ENCODE measurements around the gene NUDT16.

The NUDT16 gene

DNA sequence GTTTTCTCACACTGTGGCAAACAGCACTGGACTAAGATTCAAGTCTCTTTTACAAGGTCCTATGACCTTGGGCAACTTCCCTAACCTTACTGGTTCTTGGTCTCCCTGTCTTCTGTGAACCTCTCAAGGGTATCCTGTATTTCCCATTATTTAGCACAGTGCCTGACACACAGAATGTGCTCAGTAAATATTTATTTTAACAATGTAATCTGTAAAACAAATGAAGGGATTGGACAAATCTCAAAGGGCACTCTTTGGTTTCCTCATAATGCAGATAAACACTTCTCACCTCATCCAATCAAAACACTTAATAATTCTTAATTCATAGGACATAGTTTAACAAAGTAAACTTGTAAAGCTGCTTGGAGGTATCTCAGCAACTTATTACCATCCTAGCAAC, 12.8 kb downstream of the NUDT16 start:
- H3K9me3 ChIP-seq, result no peaks in the 10 kb centered on the region
- DNase-seq, result no peak
- H3K27ac ChIP-seq, result no peak overlapping the region
- intact Hi-C loops (cut with DNase I; ENCODE audit: low total_unique reads), result no loop called here
- no peaks in the 10 kb centered on the region for H3K27me3 ChIP-seq
- no peak overlapping the region for H3K4me3 ChIP-seq
- no peaks in the 10 kb centered on the region for H3K4me1 ChIP-seq
- TF ChIP-seq, protein P1, sequence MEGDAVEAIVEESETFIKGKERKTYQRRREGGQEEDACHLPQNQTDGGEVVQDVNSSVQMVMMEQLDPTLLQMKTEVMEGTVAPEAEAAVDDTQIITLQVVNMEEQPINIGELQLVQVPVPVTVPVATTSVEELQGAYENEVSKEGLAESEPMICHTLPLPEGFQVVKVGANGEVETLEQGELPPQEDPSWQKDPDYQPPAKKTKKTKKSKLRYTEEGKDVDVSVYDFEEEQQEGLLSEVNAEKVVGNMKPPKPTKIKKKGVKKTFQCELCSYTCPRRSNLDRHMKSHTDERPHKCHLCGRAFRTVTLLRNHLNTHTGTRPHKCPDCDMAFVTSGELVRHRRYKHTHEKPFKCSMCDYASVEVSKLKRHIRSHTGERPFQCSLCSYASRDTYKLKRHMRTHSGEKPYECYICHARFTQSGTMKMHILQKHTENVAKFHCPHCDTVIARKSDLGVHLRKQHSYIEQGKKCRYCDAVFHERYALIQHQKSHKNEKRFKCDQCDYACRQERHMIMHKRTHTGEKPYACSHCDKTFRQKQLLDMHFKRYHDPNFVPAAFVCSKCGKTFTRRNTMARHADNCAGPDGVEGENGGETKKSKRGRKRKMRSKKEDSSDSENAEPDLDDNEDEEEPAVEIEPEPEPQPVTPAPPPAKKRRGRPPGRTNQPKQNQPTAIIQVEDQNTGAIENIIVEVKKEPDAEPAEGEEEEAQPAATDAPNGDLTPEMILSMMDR (IDR thresholded peaks at IDR 0.05), result no peak
- H3K36me3 ChIP-seq, result no peaks in the 10 kb centered on the region

DNA sequence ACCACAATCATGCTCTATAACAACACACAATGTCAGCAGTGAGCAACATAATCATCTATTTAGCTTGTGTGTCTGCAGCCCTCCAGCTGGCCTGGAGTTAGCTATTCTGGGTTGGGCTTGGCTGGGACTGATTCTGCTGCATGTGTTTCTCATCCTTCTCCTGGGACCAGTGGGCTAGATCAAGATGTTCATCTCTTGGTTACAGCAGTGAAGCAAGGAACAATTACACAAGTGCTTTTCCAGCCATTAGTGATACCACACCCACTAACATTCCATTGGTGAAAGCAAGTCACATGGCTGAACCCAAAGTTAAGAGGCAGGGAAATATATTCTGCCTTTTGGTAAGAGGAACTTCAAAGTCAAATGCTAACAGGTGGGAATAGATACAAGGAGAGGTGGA, 14.6 kb downstream of the NUDT16 start:
- peak in 1 of 2 donors; percentile 51 for DNase-seq
- TF ChIP-seq, protein P1 (IDR thresholded peaks at IDR 0.05), result no peak
- intact Hi-C loops (cut with DNase I; ENCODE audit: low total_unique reads), result no loop called here
- no peak overlapping the region for H3K4me3 ChIP-seq
- H3K9me3 ChIP-seq, result no peaks in the 10 kb centered on the region
- H3K4me1 ChIP-seq, result no peaks in the 10 kb centered on the region
- no peaks in the 10 kb centered on the region for H3K27me3 ChIP-seq
- no peak overlapping the region for H3K27ac ChIP-seq
- no peaks in the 10 kb centered on the region for H3K36me3 ChIP-seq

DNA sequence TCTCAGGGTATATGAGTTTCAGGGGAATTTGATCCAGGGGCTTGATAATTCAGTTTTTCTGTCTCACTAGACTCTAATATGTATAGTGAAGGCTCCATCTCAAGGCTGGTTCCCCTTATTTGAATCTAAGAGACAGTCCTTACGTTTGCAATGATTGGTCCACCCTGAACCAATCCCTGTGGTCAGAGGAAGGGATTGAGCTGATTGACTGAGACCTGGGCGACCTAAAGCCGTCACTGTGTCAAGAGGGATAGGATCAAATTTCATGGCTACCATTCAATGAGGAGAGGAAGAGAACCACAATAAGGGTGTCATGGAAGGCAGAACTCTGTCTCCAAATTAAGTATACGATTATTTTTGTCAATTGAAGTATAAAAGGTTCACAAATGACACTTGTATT, 16.3 kb downstream of the NUDT16 start:
- Histone ChIP-seq H3K27ac (no peak overlapping the region), H3K9me3 (no peaks in the 10 kb centered on the region), H3K36me3 (no peaks in the 10 kb centered on the region), H3K4me1 (peaks cover 0 to 10% (median 5%) of the 10 kb centered on the region in 4 donors), H3K4me3 (no peak overlapping the region), H3K27me3 (no peaks in the 10 kb centered on the region)
- intact Hi-C loops (cut with DNase I; ENCODE audit: low total_unique reads), result no loop called here
- TF ChIP-seq, protein P1 (IDR thresholded peaks at IDR 0.05), result no peak
- no peak for DNase-seq

DNA sequence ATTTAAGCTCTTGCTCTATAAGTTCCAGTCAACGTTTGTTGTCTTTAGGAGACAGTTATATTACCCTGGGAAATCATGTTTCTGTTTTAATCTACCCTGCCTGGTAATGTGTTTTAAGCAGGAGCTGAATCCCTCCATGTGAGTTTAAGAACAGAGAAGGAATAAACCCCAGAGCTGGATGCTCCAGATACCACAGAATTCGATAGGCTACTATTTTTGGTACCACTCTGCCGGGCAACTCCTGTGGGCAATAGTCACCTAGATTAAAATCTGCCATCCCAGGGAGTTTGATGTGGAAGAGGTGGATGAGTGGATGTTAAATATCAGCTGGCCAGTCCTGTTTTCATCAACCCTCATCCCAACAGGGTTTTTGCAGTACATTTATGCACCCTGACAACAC, 20.4 kb downstream of the NUDT16 start:
- DNase-seq, result no peak
- TF ChIP-seq, protein P1 (IDR thresholded peaks at IDR 0.05), result no peak
- intact Hi-C loops (cut with DNase I; ENCODE audit: low total_unique reads), result no loop called here
- Histone ChIP-seq H3K27me3 (no peaks in the 10 kb centered on the region), H3K36me3 (no peaks in the 10 kb centered on the region), H3K27ac (peak overlapping the region in 1 of 2 donors; percentile 29), H3K4me1 (peaks cover 0 to 12% (median 5%) of the 10 kb centered on the region in 4 donors), H3K4me3 (no peak overlapping the region), H3K9me3 (no peaks in the 10 kb centered on the region)

DNA sequence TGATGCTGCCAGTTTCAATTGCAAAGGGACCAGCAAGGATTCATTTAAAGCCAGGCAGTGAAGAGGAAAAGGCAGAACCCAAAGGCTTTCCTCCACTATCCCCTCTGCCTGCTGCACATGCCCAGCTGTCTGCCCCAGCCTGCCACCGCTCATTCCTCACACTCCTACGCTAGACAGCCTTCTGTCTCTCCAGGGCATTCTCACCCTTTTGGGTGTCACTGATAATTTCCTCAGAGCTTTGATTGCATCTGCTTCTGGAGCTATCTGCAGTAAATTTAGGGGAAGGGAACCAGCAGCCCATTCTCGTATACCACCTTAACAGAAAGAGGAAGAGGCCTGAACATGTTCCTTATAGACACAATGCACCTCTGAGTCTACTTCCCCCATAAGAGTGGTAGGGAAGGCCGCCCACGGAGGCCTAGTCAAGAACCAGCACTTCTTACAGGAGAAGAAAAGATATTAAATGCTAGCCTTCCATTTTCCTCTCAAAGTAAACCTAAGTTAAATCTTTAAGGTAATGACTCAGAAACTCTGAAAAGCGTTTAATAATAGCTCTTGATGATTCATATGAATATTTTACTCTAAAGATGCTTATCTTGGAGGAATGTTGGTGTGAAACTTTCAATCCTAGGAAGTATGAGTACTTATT, 20.9 kb downstream of the NUDT16 start:
- TF ChIP-seq, protein P1 (IDR thresholded peaks at IDR 0.05), result no peak
- Histone ChIP-seq H3K27ac (peak overlapping the region in 1 of 2 donors; percentile 29), H3K27me3 (no peaks in the 10 kb centered on the region), H3K4me3 (no peak overlapping the region), H3K36me3 (no peaks in the 10 kb centered on the region), H3K9me3 (no peaks in the 10 kb centered on the region), H3K4me1 (peaks cover 0 to 12% (median 5%) of the 10 kb centered on the region in 4 donors)
- no peak for DNase-seq
- intact Hi-C loops (cut with DNase I; ENCODE audit: low total_unique reads), result no loop called here
